Epithelial cell of proximal tubule (primary cell): ENCODE results near the gene DCHS2. TPM values are rescaled to one million over a fixed set of nuclear protein-coding genes. Genes with fewer than 3 reads are reported as not detected.
A peak's percentile ranks its signal among the peaks of the same experiment; 100 is the strongest.

ENCODE experiments used
- DNase-seq: peaks from one replicate; pipeline ENCODE4 v3.0.0-alpha.2; 2011; ENCODE audit warnings: low read depth
- H3K4me3 ChIP-seq: 2 replicates; pipeline ENCODE4 v1.5.1; 2011; ENCODE audit warnings: low read depth, mild to moderate bottlenecking, low read length
- CTCF ChIP-seq: conservative IDR thresholded peaks from 2 replicates; pipeline ENCODE4 v1.5.1; 2012; ENCODE audit warnings: low read depth, mild to moderate bottlenecking, low read length
- total RNA-seq: library from RNA; depleted of rRNA; stranded (reverse); fragments of >200 nt; gene quantifications from 2 replicates; pipeline ENCODE4 v1.2.3, GENCODE V29; 2015

The DCHS2 gene
- total RNA-seq, 1 donor from 2014 or later, result 0.12 TPM

GRCh38 chr4:154521607-154522006 lies 30.0 kb upstream of the DCHS2 start:
- no peak overlapping the region for H3K4me3 ChIP-seq
- DNase-seq, result no peak
- no peak for TF ChIP-seq CTCF

GRCh38 chr4:154519214-154519613 lies 27.6 kb upstream of the DCHS2 start:
- H3K4me3 ChIP-seq, result no peak overlapping the region
- DNase-seq, result no peak
- TF ChIP-seq CTCF, result no peak

- no peak for TF ChIP-seq CTCF
- H3K4me3 ChIP-seq, result no peak overlapping the region
- no peak for DNase-seq
These were observed 26.0 kb upstream of the DCHS2 start for GRCh38 chr4:154517591-154517990.

- no peak overlapping the region for H3K4me3 ChIP-seq
- TF ChIP-seq CTCF, result no peak
- DNase-seq, result no peak
These were observed 24.9 kb upstream of the DCHS2 start for GRCh38 chr4:154516318-154517029.

- no peak overlapping the region for H3K4me3 ChIP-seq
- DNase-seq, result no peak
- TF ChIP-seq CTCF, result no peak
These were observed 20.4 kb upstream of the DCHS2 start for GRCh38 chr4:154511981-154512380.

- DNase-seq, result no peak
- no peak for TF ChIP-seq CTCF
- H3K4me3 ChIP-seq, result no peak overlapping the region
These were observed 19.9 kb upstream of the DCHS2 start for GRCh38 chr4:154511548-154511947.

- no peak for TF ChIP-seq CTCF
- H3K4me3 ChIP-seq, result no peak overlapping the region
- peak; percentile 36 for DNase-seq
These were observed 15.6 kb upstream of the DCHS2 start for GRCh38 chr4:154507156-154507555.
